GM18909 (cell line): ENCODE results near the gene ALDOC.
"Not testable (repeated sequence)": the region's sequence is repeated elsewhere in the genome, so short reads cannot be mapped to it uniquely, and the experiment has no call there.

Experiments
- ATAC-seq: cut with Tn5 transposase; IDR thresholded peaks from one replicate; pipeline ENCODE4 v1.9.1; 2021; ENCODE audit warnings: mild to moderate bottlenecking; ENCODE audit not compliant: unreplicated experiment, poor library complexity

ALDOC gene

DNA sequence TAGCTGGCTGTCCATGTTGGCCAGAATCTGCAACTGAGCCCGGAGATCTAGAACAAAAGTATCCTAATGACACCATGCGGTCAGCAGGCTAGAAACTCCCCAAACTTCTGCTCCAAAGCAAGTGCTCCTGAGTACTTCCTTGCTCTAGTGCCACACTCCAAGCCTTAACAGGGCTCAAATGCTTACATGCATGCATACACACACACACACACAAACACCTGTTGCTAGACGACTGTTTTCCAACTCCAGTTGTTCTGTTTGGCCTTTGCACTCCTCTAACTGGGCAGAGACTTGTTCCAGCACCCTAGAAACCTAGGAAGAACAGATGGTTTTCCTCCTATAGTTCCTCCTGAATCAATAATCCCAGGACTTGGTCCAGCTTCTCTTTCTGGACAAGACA lies 7.7 kb upstream of the ALDOC start:
- ATAC-seq: no peak

DNA sequence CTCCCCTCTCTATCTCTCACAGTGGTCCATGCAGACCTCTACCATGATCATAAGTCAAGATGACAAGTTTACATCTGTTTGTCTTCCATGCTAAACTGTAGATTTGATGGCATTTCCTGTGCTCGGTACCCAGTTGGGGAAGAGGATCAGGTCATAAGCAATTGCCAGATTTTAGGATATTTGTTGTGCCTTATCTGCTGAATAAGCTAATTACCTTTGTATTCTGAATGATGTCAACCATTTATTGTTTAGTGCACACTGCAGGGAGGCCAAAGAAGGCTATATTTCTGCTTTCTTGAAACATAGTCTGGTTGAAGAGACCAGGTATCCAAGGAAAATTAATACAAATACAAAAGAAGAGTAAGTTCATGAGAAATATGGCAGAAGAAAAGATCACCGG lies 5.8 kb upstream of the ALDOC start:
- no peak for ATAC-seq

DNA sequence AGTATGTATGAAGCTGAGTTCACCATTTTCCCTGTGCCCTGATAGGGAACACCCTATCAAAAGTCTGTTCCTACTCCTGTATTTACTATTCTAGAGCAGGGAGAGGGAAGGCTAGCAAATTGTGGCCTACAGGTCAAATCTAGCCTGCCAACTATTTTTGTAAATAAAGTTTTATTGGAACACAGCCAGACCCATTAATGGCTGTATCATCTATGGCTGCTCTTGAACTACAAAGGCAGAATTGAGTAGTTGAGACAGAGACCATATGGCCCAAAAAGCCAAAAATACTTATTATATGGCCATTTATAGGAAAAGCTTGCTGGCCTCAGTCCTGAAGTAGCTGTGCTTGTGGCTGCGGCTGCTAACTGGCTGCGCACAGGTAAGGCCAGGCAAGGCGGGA lies 4.3 kb upstream of the ALDOC start:
- ATAC-seq: no peak

DNA sequence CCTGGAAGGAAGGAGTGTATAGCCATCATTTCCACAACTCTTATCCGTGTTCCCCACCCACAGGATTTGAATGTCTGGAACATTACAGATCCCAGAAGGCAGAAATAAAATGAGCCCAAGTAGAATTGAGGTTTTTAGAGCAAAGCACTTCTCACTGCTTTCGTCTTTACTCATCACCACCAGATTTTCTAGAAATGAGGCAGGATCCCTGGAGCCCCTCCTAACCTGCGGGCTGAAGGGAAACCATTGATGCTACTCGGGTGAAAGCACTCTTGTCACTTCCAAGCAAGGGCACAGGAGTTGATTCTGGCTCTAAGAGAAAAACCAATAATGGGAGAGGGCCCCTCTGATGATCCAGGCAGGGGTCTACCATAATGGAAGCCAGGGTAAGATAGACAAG lies 2.8 kb upstream of the ALDOC start:
- ATAC-seq: no peak

DNA sequence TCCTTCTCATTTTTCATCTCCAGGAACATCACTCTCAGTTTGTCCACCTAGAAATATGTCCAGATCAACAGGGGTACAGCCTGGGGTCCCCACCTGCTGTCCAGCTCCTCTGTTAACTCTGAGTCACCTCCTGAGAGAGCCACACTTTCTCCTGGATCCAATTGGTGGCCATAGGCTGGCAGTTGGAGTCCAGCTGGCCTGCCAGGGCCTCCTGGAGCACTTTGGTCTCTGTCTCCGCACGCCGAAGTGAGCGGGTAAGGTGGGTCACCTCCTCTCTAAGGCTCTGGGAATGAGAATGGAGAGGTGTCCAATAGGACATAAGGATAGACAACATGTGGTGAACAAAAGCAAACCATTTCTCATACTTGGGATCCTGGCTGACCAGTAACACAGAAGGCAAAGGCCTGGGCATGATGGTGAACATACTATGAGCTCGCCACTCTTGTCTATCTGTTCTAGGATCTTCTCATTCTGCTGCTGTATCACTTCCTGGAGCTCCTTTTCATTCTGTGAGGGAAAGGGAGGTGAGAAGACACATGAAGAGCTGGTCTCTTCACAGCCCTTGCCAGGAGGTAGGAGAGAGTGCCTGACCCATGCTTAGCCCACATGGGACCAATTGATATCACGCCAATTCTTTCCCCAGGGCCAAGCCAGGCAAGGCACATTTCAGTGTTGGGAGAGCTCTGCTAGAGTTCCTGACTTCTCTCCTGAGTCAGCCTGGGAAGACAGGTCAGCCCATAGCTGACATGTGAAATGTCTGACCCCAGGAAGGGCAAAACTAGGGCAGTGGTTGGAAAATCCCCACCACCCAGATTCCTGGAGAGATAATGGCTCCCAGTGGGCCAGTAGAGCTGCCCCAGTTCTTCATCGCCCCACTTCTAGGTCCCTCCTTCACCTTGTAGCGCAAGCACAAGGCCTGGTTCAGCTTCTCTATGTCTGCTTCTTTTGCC lies 1.8 kb upstream of the ALDOC start:
- no peak for ATAC-seq

DNA sequence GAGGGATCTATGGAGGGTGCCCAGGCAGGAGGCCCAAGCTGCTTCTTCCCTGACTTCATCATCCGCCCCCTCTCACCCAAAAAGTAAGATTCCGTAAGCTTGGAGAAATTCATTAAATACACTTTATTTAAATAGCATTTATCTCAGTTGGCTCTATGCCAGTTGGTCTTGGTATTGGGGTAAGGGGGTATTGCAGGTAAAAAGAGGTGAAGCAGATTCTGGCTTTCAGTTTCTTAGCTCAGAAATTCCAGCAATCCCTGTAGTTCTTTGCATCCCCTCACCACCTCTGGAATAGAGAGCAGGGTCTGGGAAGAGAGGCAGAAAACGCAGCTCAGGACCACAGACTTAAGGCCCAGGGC lies 750 bp upstream of the ALDOC start:
- ATAC-seq: no peak

DNA sequence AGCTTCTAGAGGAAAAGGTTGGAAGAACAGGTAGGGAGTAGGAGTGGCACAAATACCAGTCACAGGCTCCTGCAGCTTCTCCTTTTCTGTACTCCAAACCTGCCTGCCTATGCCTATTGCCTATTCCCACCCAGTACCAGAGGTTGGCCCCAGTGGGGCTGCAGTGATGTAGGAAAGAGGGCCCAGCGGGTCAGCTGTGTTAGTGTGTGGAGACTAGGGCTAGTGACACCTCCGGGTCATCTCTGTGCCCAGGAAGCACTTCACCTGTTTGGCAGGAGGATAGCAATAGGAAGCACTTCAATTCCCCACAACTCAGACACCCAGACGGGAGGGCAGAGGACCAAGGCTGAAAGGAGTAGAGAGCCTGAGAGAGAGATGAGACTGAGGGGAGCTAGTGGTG lies 679 bp downstream of the ALDOC start:
- ATAC-seq: not testable (repeated sequence)

DNA sequence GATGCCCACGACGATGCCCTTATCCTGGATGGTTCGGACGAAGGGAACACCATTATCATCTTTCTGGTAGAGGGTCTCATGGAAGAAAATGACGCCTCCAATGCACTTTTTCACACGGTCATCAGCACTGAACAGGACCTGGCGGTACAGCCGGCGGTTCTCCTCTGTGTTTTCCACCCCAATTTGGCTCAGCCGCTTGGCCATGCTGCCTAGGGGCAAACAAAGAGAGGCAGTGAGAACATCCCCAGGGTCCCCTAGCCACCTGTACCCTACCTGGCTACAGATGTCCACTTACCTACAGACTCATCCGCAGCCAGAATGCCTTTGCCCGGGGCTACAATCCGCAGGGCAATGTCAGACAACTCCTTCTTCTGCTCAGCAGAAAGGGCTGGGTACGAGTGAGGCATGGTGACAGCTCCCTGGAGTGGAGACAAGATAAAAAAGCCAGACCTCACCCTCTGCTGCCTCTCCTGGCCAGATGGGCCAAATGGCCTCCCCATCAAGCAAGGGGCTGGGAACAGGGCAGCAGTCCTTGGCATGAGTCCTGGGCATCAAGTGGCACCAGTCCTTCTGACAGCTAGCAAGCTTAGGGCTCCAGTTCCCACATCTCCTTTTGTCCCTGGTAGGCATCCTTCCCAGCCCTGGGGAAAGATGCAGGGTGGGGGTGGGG lies 1.4 kb downstream of the ALDOC start:
- no peak for ATAC-seq

DNA sequence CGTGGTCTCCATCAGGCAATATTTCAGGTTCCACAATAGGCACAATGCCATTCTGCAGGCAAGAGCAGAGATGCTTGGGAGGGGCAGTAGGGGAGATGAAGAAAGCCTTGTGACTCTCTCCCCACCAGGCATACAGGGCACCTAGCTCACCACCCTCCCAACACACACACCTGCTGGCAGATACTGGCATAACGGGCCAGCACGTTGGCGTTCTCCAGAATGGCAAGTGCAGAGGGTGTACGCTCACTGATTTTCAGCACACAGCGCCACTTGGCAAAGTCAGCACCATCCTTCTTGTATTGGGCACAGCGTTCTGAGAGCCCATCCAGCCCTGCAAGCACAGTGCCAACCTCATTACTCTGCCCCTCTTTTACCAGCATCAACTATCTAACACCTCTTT lies 2.2 kb downstream of the ALDOC start:
- ATAC-seq: no peak

DNA sequence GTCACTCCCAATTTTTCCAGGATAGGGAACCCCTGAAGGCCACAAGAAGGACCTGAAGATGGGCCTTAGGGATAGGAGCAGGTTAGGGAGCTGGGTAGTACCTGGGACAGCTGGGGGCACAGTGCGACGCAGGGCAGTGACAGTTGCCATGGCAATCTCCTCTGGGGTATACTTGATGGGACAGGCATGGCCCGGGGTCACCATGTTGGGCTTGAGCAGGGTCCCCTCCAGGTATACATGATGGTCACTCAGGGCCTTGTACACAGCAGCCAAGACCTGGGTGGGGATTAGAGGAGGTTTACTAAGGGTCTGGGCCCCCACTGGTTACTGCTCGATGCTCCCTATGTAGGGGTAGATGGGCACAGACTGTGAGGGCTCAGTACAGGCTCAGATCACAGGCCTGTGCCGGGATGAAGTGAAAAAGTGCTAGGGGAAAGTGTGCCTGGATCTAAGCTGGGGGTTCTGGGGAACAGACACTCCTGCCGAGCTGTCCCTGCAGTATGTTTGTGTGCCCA lies 2.7 kb downstream of the ALDOC start:
- ATAC-seq: no peak

DNA sequence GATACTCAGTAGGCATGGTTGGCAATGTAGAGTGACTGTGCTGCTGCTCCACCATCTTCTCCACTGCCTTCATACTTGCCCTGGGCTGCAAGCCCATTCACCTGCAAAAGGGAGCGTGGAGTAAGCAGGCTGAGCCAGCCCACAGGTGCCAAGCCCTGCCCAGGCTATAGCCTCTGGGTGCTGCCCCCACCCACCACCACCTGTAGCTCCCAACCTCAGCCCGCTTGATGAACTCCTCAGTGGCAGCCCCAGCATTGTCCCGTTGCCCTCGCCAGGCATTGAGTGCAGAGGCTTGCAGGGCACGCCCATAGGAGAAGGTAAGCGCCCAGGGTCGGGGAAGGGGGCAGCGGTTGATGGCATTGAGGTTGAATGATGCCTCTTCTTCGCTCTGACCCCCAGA lies 3.2 kb downstream of the ALDOC start:
- ATAC-seq: no peak

DNA sequence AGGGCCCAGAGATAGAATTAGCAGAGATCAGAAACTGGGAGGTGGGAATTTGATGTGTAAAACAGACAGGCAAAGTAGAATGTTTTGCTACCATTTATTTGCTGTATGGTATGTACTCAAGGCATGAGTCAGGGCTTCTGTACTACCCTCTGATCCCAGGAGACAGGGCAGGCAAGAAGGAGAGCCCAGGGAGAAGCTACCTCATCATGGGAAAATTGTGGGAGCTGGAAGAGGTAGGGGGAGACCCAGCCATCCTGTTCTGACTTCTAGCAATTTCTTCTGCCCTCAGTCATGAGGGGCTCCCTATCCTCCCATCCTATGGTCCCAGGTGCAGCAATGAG lies 3.7 kb downstream of the ALDOC start:
- ATAC-seq: no peak

DNA sequence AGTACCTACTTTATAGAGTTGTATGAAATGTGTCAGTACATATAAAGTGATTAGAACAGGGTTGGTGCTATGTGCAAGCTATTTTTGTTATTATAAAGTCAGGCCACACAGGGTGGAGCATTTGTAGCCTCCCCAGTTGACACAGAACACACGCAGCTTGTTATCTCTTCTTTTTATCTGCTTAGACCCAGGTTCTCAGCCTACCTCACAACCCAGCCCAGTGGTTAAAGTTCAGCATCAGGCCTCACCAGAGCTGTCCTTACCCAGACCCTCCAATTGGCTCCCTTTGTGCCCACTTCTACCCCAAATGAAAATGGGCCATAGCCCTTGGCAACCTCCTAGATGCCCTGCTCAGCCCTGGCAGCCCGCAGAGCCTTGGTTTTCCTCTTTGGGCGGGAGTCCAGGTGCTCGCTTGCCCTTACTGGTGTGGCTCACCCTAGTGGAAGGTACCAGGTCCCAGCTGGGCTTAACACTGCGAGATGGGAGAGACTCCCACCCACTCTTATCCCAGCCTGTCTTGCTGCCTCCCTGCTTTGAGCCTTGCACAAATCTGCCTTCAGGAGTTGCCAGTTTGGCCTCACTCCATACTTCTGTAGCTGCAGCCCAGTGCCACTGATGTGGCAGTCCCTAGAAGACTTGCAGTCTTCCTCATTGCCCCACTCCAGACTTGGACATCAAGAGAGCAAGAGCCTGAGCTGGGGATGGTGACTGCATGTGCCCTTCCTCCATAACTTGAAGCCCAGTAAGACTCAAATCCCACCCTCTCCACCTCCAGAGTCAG lies 4.2 kb downstream of the ALDOC start:
- no peak for ATAC-seq

DNA sequence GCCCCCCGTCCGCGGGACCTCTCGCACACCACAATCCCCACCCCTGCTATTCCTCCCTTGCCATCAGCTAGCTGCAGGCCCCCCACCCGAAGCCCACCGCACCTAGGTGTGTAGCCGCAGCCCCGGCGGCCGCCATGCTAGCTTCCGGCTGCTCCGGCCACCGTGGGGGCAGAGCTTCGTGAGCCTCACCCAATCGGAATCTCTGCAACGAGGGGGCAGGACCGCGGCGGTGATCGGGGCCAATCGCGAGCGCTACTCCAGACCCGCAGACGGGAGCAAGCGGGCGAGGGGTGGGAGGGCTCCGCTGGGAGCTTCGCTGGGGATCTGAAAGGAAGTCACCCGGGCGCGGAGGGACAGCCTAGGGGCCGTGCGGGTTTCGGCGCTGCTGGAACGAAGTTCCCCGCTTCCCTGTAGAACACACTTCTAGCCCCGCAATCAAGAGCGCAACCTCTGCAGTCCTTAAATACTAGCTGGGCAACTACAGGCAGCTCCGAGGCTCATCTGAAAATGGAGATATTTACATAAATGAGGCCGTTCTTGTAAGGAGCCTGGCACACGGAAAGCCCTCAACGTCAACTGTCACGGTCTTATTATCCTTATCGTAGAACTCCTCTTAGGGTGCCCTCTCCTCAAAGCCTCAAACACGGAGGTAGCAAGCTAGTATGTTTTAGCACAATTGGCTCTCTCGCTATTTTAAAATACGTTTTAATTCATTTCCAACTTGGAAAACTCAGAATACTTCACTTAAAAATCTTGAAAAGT lies 5.2 kb downstream of the ALDOC start, which contains the start of gene PIGS:
Gene PIGS, minus strand, starts transcription at position 164 of the 762 bp plus-strand sequence. Its CDS starts 28 bp downstream, at position 136.
- ATAC-seq: peak; percentile 90

DNA sequence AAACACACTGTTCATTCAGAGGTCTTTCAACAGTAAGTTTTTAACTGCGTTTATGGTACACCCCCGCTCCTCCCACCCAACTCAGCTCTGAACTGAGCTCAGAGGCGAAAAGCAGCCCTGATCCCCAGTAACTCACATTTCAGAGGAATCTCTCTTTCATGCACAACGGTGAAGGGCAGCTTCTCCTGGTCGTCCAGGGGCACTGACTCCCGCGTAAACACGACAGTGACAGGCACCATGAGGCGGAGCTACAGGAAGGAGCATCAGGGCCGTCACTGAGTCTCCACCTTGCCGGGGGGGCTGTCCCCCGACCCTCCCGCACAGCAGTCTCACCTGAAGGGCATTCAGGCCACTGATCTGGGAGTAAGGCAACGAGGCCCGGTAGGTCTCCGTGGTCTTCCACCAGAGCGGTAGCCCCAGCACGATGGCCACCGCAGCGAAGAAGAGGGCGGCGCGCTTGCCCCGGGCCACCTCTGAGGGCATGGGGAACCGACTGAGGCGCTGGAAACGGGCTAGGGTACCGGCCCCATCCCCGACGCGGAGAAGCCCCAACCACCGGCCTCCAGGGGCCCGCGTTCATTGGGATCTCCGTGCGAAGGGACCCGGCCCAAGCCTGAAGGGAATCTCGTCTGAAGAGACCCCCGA lies 5.9 kb downstream of the ALDOC start:
- peak; percentile 21 for ATAC-seq

DNA sequence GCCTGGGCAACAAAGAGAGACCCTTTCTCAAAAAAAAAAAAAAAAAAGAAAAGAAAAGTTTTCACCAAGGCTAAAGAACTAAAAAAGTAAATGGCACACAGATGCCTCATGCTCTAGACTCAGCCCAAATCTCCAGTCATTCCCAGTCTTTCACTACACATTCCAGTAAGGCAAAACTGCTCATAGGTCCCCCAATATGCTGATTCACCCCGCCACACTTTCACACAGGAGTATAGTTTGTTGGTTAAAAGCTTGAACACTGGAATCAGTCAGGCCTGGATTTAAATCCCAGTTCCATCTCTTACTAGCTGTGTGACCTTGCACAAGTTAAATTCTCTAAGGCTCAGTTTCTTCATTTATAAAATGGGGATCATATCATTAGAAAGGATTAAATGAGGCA lies 7.2 kb downstream of the ALDOC start:
- ATAC-seq: no peak

DNA sequence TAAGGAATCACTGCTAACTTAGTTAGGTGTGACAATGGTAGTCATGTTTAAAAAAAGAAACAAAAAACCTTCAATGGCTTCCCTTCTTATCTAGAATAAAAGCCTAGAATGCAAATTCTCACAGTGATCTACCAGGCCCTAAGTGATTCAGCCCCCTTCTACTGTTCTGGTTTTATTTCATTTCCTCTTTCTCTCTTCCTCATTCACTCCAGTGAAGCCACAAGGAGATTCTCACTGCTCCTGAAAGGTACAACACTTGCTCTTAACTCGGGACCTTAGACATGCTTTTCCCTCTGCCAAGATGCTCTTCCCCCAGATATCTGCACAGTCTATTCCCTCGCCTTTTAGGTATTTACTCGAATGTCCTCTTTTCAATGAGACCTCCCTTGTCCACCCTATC lies 9.1 kb downstream of the ALDOC start:
- ATAC-seq: no peak

DNA sequence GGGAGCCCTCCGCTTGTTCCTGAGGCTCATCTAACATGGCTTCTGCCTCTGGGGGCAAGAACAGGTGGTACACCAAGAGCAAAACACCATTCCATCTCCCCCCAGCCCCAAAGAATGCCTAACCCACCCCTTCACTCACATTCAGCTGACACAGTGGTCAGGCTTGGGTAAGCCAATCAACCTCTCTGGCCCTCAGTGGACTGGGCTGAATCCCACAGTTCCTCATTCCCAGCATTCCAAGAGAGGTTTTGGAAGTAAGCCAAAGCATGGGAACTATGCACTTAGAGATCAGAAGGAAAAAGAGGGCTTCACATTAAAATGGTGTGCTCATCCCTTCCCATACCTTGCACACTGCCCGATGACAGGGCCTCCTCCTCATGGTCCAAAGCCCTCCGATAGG lies 13.2 kb downstream of the ALDOC start:
- ATAC-seq: no peak

DNA sequence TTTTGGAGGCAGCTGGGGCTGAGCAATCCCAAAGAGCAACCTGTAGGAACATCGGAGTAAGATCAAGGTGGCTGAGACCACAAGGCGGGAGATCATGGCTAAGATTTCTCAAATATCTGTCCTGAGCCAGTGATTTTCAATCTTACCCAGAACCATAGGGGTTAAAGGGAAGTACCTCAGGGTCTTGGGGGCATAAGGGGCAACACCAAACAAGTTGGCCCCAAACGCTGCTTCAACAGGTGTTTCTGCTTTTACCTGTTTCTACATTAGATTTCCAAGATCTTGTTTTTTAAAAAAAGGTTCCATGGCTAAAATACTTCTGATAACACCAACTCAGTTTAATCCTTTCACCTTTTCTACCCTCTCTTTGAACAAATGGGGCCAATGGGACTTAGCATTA lies 21.7 kb downstream of the ALDOC start:
- ATAC-seq: no peak

DNA sequence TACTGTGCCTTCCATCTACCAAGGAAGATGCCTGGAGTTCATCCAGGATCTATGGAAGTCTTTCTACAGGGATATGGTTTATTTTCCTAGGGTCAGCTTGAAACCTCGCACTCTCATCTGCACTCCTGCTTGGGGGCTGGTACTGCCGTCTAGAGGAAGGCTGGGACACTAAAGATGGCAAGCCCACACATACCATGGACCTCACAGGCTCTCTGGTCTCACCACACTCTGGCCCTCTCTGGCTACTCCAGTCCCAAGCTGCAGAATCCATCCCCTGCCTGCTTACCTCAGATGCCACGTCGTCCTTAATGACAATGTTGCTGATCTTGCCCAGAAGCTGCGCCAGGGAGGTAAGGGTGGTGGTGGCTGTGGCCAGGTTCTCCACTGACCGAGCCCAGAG lies 22.1 kb downstream of the ALDOC start:
- no peak for ATAC-seq
